ENCODE measurements around the gene GNAL. TPM values are rescaled to one million over a fixed set of nuclear protein-coding genes. Genes with fewer than 3 reads are reported as not detected.
"Not testable (repeated sequence)": the region's sequence is repeated elsewhere in the genome, so short reads cannot be mapped to it uniquely, and the experiment has no call there.

Gene GNAL
- polyA plus RNA-seq, 4 donors, result 3.3 to 5.1 (median 4.0) TPM

- no peak for DNase-seq (ENCODE audit: low read depth in 4 of 4, low spot score in 3 of 4)
These were observed 145.7 kb downstream of the GNAL start for GRCh38 chr18:11834772-11835171.

DNA sequence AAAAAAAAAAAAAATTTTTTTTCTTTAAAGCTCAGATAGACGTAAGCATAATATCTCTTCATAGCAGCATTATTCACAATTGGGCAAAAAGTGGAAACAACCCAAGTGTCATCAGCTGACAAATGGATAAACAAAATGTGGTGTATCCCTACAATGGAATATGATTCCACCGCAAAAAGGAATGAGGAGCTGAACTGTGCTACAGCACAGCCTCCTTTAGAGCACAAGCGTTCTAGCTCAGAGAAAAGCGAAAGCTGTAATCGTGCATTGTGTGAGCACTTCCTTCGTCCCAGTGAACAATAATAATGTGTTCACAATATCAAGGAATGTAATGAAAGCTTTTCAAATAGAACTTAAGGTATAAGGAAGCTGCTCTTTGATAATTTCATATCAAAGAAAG is 150.5 kb downstream of the GNAL start:
- DNase-seq (ENCODE audit: low read depth in 4 of 4, low spot score in 3 of 4), result no peak

DNA sequence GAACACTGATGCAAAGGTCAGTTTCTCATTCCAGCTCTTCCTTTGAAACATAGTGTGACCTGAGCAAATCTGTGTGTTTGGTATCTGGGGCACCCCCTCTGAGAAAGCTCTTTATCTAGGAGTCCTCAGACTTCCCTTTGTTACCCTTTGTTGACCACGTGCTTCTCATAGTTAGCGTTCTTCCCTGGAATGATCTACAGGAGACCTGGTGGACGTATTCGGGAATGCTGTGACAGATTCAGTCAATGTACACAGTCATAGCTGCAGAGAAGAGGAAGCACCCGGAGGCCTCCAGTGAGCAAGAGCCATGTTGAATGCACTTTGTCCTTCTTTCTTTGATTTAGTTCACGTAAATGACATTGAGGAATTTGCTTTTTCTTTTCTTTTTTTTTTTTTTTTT is 151.4 kb downstream of the GNAL start:
- DNase-seq (ENCODE audit: low read depth in 4 of 4, low spot score in 3 of 4), result no peak

DNA sequence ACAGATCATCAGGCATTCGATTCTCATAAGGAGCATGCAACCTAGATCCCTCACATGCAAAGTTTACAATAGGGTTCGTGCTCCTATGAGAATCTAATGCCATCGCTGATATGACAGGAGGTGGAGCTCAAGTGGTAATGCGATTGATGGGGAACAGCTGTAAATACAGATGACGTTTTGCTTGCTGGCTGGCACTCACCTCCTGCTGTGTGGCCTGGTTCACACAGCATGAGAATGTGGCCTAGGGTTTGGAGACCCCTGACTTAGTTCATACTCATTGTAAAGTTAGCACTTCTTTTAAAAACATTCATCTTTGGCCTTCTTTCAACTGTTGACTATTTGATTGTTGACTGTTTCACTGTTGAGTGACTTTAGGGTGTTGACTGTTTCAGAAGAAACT is 153.5 kb downstream of the GNAL start:
- no peak for DNase-seq (ENCODE audit: low read depth in 4 of 4, low spot score in 3 of 4)

- DNase-seq (ENCODE audit: low read depth in 4 of 4, low spot score in 3 of 4), result no peak
These were observed 155.4 kb downstream of the GNAL start for GRCh38 chr18:11844436-11844835.

DNA sequence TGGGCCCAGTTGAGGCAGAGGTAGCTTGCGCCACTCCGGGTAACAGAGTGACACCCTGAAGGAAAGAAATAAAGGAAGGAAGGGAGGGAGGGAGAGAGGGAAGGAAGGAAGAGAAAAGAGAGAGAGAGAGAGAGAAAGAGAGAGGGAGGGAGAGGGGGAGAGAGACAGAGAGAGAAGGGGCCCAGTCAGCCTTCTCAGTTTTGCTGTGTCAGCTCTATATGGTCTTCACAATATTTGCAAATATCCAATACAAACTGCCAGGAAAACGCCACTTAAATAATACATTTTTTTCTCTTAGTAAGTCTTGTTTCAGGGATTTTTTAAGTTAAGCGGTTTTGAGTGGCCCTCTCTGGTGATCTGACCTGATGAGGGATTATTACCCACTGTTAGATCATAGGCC is 156.6 kb downstream of the GNAL start:
- no peak for DNase-seq (ENCODE audit: low read depth in 4 of 4, low spot score in 3 of 4)

- no peak for DNase-seq (ENCODE audit: low read depth in 4 of 4, low spot score in 3 of 4)
These were observed 158.7 kb downstream of the GNAL start for GRCh38 chr18:11847811-11848210.

DNA sequence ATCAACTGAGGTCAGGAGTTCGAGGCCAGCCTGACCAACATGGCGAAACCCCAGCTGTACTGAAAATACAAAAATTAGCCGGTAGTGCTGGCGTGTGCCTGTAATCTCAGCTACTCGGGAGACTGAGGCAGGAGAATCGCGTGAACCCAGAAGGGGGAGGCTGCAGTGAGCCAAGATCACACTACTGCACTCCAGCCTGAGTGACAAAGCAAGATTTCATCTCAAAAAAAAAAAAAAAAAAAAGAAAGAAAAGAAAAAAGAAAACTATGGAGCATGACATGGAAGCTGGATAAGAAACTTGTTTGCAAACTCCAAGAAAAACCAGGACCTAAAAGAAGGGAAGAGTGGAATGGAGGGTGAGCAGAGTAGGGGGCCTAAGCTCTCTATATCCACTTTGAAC is 160.2 kb downstream of the GNAL start:
- DNase-seq (ENCODE audit: low read depth in 4 of 4, low spot score in 3 of 4), result no peak

- peak in 3 of 4 donors; percentile 32 to 43 (median 36) for DNase-seq (ENCODE audit: low read depth in 4 of 4, low spot score in 3 of 4)
These were observed 161.0 kb downstream of the GNAL start for GRCh38 chr18:11849841-11850634.

DNA sequence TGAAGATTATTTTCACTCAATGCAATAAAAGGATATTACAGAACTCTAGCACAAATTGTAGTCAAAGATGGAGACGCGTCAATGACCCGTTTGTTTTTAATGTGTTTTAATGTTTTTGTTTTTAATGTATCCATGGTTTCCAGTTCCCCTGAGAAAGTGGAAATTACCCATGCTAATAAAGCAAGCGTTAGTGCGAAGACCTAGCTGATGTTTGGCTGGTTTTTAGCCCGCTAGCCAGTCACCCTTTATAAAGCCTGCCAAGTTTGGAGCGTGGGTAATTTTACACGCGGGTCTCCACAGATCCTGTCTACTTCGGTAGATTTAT is 161.7 kb downstream of the GNAL start:
- no peak for DNase-seq (ENCODE audit: low read depth in 4 of 4, low spot score in 3 of 4)

DNA sequence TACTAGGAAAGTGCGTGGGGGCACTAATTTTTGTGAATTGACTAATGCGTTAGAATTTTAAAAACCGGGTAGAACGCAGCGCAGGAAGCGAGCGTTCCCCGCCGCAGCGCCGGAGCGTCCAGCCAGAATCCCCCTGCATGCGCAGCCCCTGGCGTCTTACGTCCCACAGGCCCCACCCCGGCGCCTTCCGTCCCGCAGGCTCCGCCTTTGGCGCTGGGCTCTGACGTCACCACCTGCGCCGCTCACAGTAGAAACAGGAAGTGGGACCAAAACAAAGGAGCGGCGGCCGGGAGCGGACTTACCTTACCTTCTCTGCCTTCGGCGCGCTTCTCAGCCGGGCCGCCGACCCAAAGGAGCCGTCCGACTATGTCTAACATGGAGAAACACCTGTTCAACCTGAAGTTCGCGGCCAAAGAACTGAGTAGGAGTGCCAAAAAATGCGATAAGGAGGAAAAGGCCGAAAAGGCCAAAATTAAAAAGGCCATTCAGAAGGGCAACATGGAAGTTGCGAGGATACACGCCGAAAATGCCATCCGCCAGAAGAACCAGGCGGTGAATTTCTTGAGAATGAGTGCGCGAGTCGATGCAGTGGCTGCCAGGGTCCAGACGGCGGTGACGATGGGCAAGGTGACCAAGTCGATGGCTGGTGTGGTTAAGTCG is 162.2 kb downstream of the GNAL start, which contains the start of gene CHMP1B:
Gene CHMP1B (plus strand): TSS at position 268 of the 660 bp plus-strand sequence. CDS start 99 bp downstream, at position 367.
- DNase-seq (ENCODE audit: low read depth in 4 of 4, low spot score in 3 of 4), result peak; percentile 94 to 96 (median 95)

DNA sequence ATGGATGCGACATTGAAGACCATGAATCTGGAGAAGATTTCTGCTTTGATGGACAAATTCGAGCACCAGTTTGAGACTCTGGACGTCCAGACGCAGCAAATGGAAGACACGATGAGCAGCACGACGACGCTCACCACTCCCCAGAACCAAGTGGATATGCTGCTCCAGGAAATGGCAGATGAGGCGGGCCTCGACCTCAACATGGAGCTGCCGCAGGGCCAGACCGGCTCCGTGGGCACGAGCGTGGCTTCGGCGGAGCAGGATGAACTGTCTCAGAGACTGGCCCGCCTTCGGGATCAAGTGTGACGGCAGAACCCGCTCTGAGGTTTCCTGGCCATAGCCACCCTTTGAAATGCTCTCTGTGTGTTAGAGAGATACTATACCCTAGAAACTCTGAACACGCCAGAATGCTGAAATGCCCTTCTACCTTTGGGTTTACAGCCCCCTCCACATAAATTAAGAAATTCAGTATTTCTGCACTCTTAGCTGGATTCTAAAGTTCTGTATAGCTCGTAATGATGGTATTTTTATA is 162.8 kb downstream of the GNAL start:
- DNase-seq (ENCODE audit: low read depth in 4 of 4, low spot score in 3 of 4), result peak in 2 of 4 donors; percentile 19 to 27

DNA sequence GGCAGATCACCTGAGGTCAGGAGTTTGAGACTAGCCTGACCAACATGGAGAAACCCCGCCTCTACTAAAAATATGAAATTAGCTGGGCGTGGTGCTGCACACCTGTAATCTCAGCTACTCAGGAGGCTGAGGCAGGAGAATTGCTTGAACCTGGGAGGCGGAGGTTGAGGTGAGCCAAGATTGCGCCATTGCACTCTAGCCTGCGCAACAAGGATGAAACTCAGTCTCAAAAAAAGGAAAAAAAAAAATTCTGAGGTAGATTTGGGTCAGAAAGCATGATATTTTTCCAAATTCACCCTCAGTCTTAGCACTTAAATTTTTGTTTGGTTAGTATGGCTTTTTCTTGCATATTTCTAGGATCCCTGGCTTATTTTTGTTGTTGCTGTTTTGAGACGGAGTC is 165.5 kb downstream of the GNAL start:
- not testable (repeated sequence) for DNase-seq (ENCODE audit: low read depth in 4 of 4, low spot score in 3 of 4)

- peak in 3 of 4 donors; percentile 11 to 54 (median 13) for DNase-seq (ENCODE audit: low read depth in 4 of 4, low spot score in 3 of 4)
These were observed 168.3 kb downstream of the GNAL start for GRCh38 chr18:11857177-11857887.

DNA sequence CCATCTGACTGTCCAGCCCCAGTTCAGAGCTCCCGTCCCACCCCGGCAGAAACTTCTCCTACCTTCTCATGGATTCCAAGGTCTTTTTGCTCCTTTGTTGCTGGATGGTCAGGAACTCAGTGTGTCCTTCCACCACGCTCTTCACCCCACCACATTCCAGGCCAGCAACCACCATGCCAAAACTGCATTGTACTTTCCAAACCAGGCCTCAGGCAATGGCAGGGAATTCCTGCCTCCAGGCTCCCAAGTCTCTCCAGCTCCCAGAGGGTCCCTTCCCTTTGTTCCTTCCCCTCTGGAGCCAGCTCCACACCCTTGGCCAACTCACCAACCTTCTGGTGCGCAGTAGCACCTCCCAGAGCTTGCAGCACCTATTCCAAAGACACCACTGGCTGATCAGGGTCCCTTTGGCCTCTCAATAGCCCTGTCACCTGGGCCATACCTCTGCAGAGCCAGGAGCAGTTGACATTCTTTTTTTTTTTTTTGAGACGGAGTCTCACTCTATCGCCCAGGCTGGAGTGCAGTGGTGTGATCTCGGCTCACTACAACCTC is 170.3 kb downstream of the GNAL start:
- no peak for DNase-seq (ENCODE audit: low read depth in 4 of 4, low spot score in 3 of 4)

DNA sequence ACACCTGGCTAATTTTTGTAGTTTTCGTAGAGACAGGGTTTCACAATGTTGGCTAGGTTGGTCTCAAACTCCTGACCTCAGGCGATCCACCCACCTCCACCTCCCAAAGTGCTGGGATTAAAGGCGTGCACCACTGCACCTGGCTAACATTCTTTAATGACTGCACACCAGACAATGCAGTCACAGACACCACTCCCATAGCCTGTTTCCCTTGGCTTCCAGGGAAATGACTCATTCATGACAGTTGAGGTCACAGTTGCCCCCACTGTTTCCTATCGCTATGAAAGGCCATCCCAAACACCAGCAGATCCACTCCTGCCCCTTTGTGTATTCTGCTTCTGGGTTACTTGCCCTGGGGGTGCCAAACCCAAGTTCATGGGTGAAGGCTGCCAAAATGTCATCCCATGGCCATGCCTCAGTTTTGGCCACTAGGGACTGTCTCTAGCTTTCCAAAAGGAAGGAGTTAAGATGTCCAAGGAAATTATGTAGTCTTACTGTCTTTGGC is 170.9 kb downstream of the GNAL start:
- DNase-seq (ENCODE audit: low read depth in 4 of 4, low spot score in 3 of 4), result no peak

GRCh38 chr18:11860594-11861450 is 171.8 kb downstream of the GNAL start:
- DNase-seq (ENCODE audit: low read depth in 4 of 4, low spot score in 3 of 4), result no peak

DNA sequence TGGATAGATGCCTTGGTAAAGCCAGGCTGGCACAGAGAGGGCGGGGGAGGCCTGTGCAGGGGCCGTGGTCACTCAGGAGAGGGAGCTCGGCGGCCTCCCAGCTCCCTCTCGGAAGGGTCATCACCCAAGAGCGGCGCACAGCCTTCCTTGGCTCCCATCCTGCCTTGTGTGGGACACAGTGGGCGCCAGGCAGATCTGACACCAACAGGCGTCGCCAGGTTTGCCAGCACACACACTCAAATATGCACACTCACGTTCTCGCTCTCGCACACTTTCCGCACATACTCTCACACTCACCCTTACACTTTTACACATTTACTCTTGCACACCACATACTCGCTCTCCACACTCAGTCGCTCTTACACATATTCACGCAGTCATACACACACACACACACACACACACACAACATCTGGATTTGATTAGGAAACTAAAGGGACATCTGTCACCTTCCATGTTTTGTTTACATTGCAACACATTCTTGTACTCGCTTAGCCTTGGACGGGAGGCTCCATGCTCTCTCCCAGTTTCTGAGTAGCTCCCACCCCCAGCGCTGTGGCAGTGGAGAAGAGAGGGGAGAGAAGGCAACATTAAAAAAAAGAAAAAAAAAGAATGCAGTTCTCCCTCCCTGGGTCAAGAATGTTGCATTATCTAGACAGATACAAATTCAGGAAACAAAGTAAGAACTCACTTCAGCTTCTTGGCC is 172.7 kb downstream of the GNAL start:
- DNase-seq (ENCODE audit: low read depth in 4 of 4, low spot score in 3 of 4), result no peak

DNA sequence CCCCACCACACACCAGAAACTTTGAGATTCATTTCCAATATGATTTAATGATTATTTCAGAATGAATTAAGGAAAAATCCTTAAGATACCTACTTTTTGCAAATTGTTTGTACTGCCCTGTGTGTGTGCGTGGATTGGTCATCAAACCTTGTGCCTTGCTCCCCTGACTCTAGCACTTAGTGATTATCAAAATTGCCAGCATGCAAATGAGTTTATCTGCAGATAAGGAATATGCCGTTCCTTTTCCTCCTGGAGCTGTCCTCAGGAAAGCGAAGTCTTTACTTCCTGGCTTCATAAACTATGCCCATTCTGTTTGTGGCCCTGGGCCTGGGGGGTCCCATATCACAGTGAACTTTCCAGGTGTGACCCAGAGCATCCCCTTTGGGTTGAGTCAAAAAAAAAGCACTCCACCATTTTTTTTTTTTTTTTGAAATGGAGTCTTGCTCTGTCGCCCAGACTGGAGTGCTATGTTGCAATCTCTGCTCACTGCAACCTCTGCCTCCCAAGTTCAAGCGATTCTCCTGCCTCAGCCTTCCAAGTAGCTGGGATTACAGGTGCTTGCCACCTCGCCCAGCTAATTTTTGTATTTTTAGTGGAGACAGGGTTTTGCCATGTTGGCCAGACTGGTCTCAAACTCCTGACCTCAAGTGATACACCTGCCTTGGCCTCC is 173.5 kb downstream of the GNAL start:
- DNase-seq (ENCODE audit: low read depth in 4 of 4, low spot score in 3 of 4), result no peak

Measured in right renal pelvis (tissue), 4 donors.